Measurements from ENCODE around the gene KCNQ5.

DNA sequence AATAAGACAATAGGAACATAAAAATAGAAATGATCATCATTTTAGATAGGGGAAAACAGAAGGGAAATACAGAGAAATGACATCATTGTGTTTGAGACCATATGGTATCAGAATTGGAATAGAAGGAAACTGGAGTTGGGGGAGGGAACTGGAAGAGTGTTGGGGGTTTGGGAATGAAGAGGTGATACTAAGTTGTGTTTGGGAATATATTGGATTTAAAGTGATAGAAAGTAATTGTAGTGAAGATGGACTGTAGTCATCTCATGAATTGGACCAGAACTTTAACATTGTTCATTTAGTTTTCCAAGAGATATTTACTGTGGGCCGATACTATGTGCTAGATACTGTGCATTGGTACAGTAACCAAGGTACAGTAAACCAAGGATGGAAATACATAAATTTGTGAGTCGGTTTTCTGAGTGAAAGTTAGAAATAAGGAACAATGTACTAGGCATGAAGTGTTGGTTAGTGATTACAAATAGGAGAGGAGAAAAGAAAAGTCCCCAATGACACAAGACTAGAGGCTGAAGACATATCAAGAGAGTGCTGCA, 32.3 kb downstream of the KCNQ5 start:
- no peak for TF ChIP-seq CTCF (conservative IDR thresholded peaks at IDR 0.05; ENCODE audit: low read depth, low read length)
- TF ChIP-seq EZH2 (IDR thresholded peaks at IDR 0.05; ENCODE audit: borderline replicate concordance, low read depth, low read length, poor library complexity, severe bottlenecking) = no peak
